ENCODE data around the gene ANKRD13D. TPM values are rescaled to one million over a fixed set of nuclear protein-coding genes. Genes with fewer than 3 reads are reported as not detected.

Gene ANKRD13D
- total RNA-seq, 1 experiment from 2014 or later: 79.6 TPM

GRCh38 chr11:67266449-67267187 is 22.5 kb upstream of the ANKRD13D start, which contains the start of gene GRK2:
Gene GRK2 (plus strand): TSS chr11:67266473. CDS start chr11:67266700, 227 bp downstream.
- no peak for TF ChIP-seq EZH2 (IDR thresholded peaks at IDR 0.05; ENCODE audit: low read depth)
- TF ChIP-seq, protein P1, sequence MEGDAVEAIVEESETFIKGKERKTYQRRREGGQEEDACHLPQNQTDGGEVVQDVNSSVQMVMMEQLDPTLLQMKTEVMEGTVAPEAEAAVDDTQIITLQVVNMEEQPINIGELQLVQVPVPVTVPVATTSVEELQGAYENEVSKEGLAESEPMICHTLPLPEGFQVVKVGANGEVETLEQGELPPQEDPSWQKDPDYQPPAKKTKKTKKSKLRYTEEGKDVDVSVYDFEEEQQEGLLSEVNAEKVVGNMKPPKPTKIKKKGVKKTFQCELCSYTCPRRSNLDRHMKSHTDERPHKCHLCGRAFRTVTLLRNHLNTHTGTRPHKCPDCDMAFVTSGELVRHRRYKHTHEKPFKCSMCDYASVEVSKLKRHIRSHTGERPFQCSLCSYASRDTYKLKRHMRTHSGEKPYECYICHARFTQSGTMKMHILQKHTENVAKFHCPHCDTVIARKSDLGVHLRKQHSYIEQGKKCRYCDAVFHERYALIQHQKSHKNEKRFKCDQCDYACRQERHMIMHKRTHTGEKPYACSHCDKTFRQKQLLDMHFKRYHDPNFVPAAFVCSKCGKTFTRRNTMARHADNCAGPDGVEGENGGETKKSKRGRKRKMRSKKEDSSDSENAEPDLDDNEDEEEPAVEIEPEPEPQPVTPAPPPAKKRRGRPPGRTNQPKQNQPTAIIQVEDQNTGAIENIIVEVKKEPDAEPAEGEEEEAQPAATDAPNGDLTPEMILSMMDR (conservative IDR thresholded peaks at IDR 0.05): no peak
- no peaks in the 10 kb centered on the region for H3K27me3 ChIP-seq (ENCODE audit: insufficient read depth, low read depth)
- H3K4me3 ChIP-seq: peak within 1 kb of the TSS; percentile 83
- intact Hi-C loops (cut with micrococcal nuclease; ENCODE audit: unreplicated experiment): loop anchor here (1.0 kb wide), 1 partner anchor 51 kb away; no protein-coding TSS in a partner anchor
- peaks cover 38% of the 10 kb centered on the region; the same call in 1 of the 2 replicates for H3F3A ChIP-seq (ENCODE audit: insufficient read depth, low read depth)
- POLR2A ChIA-PET (ENCODE audit: unreplicated experiment): interaction anchor here (0.6 kb wide), 2 partner anchors 51 to 895 kb away, joined by 3 to 4 read pairs; no protein-coding TSS in a partner anchor
- peak within 1 kb of the TSS; percentile 96 for H3K4me2 ChIP-seq
- H3K27ac ChIP-seq: peak within 1 kb of the TSS; percentile 21
- H3K9me3 ChIP-seq (ENCODE audit: insufficient read depth, low read depth): no peaks in the 10 kb centered on the region
- H2AFZ ChIP-seq: peak within 1 kb of the TSS; percentile 66; the same call in 1 of the 2 replicates
- peaks cover 53% of the 10 kb centered on the region for H3K79me2 ChIP-seq (ENCODE audit: low read depth)
- DNase-seq: peak in 1 of 2 experiments; percentile 40
- H3K4me1 ChIP-seq (replicated peaks; ENCODE audit: insufficient read depth): peaks cover 33% of the 10 kb centered on the region
- 0 out of 2 replicates have a peak, but pooled peaks cover 7% of the 10 kb centered on the region for H3K36me3 ChIP-seq (ENCODE audit: low read depth)
- CTCF ChIA-PET: interaction anchor here (0.6 to 1.3 kb wide), 4 partner anchors 14 to 1263 kb away, joined by 3 to 5 read pairs (median 4); no protein-coding TSS in a partner anchor
- no TSS peak for BruUV-seq (replicated peaks)
- peaks cover 41% of the 10 kb centered on the region for H4K20me1 ChIP-seq (ENCODE audit: insufficient read depth)
- H3K9me2 ChIP-seq (ENCODE audit: insufficient read depth): no peaks in the 10 kb centered on the region

GRCh38 chr11:67267188-67268080 is 21.7 kb upstream of the ANKRD13D start:
- intact Hi-C loops (cut with micrococcal nuclease; ENCODE audit: unreplicated experiment): no loop called here
- H3K4me3 ChIP-seq: peak overlapping the region; percentile 83
- peak overlapping the region; percentile 21 for H3K27ac ChIP-seq
- H3K9me2 ChIP-seq (ENCODE audit: insufficient read depth): no peaks in the 10 kb centered on the region
- BruUV-seq (replicated peaks): TSS peak; percentile 30
- peaks cover 49% of the 10 kb centered on the region for H4K20me1 ChIP-seq (ENCODE audit: insufficient read depth)
- H3K9me3 ChIP-seq (ENCODE audit: insufficient read depth, low read depth): no peaks in the 10 kb centered on the region
- DNase-seq: peak; percentile 39 to 67
- peak overlapping the region; percentile 96 for H3K4me2 ChIP-seq
- ChIA-PET CTCF (interaction anchor here (0.6 to 1.3 kb wide), 4 partner anchors 21 to 1262 kb away, joined by 3 to 5 read pairs (median 4); no protein-coding TSS in a partner anchor), POLR2A (ENCODE audit: unreplicated experiment) (interaction anchor here (0.6 kb wide), 2 partner anchors 26 to 895 kb away, joined by 3 to 4 read pairs; no protein-coding TSS in a partner anchor)
- 0 out of 2 replicates have a peak, but pooled peaks cover 7% of the 10 kb centered on the region for H3K36me3 ChIP-seq (ENCODE audit: low read depth)
- H3K27me3 ChIP-seq (ENCODE audit: insufficient read depth, low read depth): no peaks in the 10 kb centered on the region
- H3F3A ChIP-seq (ENCODE audit: insufficient read depth, low read depth): peaks cover 32% of the 10 kb centered on the region; the same call in 1 of the 2 replicates
- peaks cover 61% of the 10 kb centered on the region for H3K79me2 ChIP-seq (ENCODE audit: low read depth)
- TF ChIP-seq EZH2 (IDR thresholded peaks at IDR 0.05; ENCODE audit: low read depth): no peak
- TF ChIP-seq, protein P1 (conservative IDR thresholded peaks at IDR 0.05): no peak
- peak overlapping the region; percentile 66; the same call in 1 of the 2 replicates for H2AFZ ChIP-seq
- peaks cover 33% of the 10 kb centered on the region for H3K4me1 ChIP-seq (replicated peaks; ENCODE audit: insufficient read depth)

Data from PC-9 (cell line).